ENCODE results near the gene RSPO3. TPM values are rescaled to one million over a fixed set of nuclear protein-coding genes. Genes with fewer than 3 reads are reported as not detected.

Gene RSPO3
- total and polyA plus RNA-seq, 4 donors, result 1.4 to 3.5 (median 1.6) TPM

DNA sequence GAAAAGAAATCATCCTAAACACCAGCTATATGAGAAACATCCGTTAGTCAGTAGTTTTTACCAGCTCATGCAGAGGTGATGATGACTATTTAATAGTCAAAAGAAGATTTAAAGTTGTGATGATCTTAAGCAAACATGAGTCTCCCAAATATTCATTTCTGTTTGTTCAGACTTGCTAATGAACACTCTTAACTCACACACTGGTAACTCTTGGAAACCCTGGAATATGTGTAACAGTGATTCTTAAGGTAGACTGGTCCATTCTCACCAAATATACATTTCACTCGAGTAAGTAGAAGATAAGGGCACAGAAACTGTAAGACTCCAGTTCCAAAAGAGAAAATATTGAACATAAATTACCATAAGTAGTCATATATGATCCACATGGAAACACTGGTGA, 29.1 kb downstream of the RSPO3 start (continued):
- TF ChIP-seq HNF4A (conservative IDR thresholded peaks at IDR 0.05), result no peak
- TF ChIP-seq FOXA2 (IDR thresholded peaks at IDR 0.05), result no peak
- no peak for TF ChIP-seq YY1 (IDR thresholded peaks at IDR 0.05)
- TF ChIP-seq, protein P1, sequence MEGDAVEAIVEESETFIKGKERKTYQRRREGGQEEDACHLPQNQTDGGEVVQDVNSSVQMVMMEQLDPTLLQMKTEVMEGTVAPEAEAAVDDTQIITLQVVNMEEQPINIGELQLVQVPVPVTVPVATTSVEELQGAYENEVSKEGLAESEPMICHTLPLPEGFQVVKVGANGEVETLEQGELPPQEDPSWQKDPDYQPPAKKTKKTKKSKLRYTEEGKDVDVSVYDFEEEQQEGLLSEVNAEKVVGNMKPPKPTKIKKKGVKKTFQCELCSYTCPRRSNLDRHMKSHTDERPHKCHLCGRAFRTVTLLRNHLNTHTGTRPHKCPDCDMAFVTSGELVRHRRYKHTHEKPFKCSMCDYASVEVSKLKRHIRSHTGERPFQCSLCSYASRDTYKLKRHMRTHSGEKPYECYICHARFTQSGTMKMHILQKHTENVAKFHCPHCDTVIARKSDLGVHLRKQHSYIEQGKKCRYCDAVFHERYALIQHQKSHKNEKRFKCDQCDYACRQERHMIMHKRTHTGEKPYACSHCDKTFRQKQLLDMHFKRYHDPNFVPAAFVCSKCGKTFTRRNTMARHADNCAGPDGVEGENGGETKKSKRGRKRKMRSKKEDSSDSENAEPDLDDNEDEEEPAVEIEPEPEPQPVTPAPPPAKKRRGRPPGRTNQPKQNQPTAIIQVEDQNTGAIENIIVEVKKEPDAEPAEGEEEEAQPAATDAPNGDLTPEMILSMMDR (IDR thresholded peaks at IDR 0.05; ENCODE audit: low read depth, low read length, missing input control), result no peak

- no peak for TF ChIP-seq NR2F2 (IDR thresholded peaks at IDR 0.05)
- H3K36me3 ChIP-seq (ENCODE audit: control insufficient read depth in 4 of 4, insufficient read depth in 3 of 4, low read depth in 1 of 4, low read length in 3 of 4), result no peaks in the 10 kb centered on the region
- no peak overlapping the region for H3K27ac ChIP-seq (ENCODE audit: low read depth in 1 of 2, low read length in 2 of 2)
- no peaks in the 10 kb centered on the region for H3K4me1 ChIP-seq (ENCODE audit: control insufficient read depth in 4 of 4, insufficient read depth in 4 of 4, low read length in 3 of 4)
- H3K4me3 ChIP-seq (ENCODE audit: low read depth in 1 of 3, low read length in 3 of 3), result no peak overlapping the region
- no peak for DNase-seq (ENCODE audit: low spot score)
- H3K9ac ChIP-seq (ENCODE audit: low read depth in 1 of 2, low read length in 2 of 2), result no peak overlapping the region
- no peaks in the 10 kb centered on the region for H3K27me3 ChIP-seq (ENCODE audit: control insufficient read depth in 4 of 4, insufficient read depth in 4 of 4, low read length in 3 of 4)
- no peaks in the 10 kb centered on the region for H3K9me3 ChIP-seq (ENCODE audit: control insufficient read depth in 4 of 4, low read length in 3 of 4)
- 38% methylated on average over 3 of the region's 3 CpGs for WGBS
Observed at GRCh38 chr6:127148511-127148910, 30.0 kb downstream of the RSPO3 start.

DNA sequence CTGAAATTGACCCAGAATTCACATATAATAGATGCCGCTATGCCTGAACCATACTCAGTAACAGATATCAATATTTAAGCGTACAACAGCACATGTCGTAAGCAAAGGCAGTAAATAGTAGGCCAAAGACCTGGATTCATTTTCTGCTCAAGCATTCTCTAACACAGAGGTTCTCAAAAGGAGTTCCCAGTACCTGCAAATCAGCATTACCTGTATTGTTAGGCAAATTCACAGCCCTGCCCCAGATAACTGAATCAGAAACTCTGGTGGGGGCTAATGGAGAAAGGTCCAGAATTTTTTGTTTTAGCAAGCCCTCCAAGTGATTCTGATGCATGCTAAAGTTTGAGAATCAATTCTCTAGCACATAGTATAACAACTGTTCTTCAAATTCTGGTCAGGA, 36.0 kb downstream of the RSPO3 start:
- Histone ChIP-seq H3K4me3 (ENCODE audit: low read depth in 1 of 3, low read length in 3 of 3) (no peak overlapping the region), H3K27me3 (ENCODE audit: control insufficient read depth in 4 of 4, insufficient read depth in 4 of 4, low read length in 3 of 4) (no peaks in the 10 kb centered on the region), H3K9ac (ENCODE audit: low read depth in 1 of 2, low read length in 2 of 2) (no peak overlapping the region), H3K36me3 (ENCODE audit: control insufficient read depth in 4 of 4, insufficient read depth in 3 of 4, low read depth in 1 of 4, low read length in 3 of 4) (no peaks in the 10 kb centered on the region), H3K9me3 (ENCODE audit: control insufficient read depth in 4 of 4, low read length in 3 of 4) (no peaks in the 10 kb centered on the region), H3K4me1 (ENCODE audit: control insufficient read depth in 4 of 4, insufficient read depth in 4 of 4, low read length in 3 of 4) (no peaks in the 10 kb centered on the region), H3K27ac (ENCODE audit: low read depth in 1 of 2, low read length in 2 of 2) (no peak overlapping the region)
- WGBS, result 90% methylated on average over 3 of the region's 3 CpGs
- TF ChIP-seq, protein P2, sequence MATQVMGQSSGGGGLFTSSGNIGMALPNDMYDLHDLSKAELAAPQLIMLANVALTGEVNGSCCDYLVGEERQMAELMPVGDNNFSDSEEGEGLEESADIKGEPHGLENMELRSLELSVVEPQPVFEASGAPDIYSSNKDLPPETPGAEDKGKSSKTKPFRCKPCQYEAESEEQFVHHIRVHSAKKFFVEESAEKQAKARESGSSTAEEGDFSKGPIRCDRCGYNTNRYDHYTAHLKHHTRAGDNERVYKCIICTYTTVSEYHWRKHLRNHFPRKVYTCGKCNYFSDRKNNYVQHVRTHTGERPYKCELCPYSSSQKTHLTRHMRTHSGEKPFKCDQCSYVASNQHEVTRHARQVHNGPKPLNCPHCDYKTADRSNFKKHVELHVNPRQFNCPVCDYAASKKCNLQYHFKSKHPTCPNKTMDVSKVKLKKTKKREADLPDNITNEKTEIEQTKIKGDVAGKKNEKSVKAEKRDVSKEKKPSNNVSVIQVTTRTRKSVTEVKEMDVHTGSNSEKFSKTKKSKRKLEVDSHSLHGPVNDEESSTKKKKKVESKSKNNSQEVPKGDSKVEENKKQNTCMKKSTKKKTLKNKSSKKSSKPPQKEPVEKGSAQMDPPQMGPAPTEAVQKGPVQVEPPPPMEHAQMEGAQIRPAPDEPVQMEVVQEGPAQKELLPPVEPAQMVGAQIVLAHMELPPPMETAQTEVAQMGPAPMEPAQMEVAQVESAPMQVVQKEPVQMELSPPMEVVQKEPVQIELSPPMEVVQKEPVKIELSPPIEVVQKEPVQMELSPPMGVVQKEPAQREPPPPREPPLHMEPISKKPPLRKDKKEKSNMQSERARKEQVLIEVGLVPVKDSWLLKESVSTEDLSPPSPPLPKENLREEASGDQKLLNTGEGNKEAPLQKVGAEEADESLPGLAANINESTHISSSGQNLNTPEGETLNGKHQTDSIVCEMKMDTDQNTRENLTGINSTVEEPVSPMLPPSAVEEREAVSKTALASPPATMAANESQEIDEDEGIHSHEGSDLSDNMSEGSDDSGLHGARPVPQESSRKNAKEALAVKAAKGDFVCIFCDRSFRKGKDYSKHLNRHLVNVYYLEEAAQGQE (IDR thresholded peaks at IDR 0.05), result no peak
- TF ChIP-seq HNF4A (conservative IDR thresholded peaks at IDR 0.05) (no peak), JUND (IDR thresholded peaks at IDR 0.05) (no peak), YY1 (IDR thresholded peaks at IDR 0.05) (no peak), EGR1 (IDR thresholded peaks at IDR 0.05; ENCODE audit: low read depth in 2 of 2) (no peak), MAX (IDR thresholded peaks at IDR 0.05) (no peak), RXRA (IDR thresholded peaks at IDR 0.05) (no peak), NR2F2 (IDR thresholded peaks at IDR 0.05) (no peak), ZBTB33 (IDR thresholded peaks at IDR 0.05) (no peak), FOXA2 (IDR thresholded peaks at IDR 0.05) (no peak)
- no peak for DNase-seq (ENCODE audit: low spot score)
